Progenitor cell of endocrine pancreas (in vitro differentiated cells): ENCODE results near the gene IFNL3. TPM values are rescaled to one million over a fixed set of nuclear protein-coding genes. Genes with fewer than 3 reads are reported as not detected.
"Not testable (repeated sequence)": the region's sequence is repeated elsewhere in the genome, so short reads cannot be mapped to it uniquely, and the experiment has no call there.

Source experiments
- DNase-seq: peaks from one replicate; pipeline ENCODE4 v3.0.0; 2021; ENCODE audit warnings: low spot score; ENCODE audit not compliant: unreplicated experiment
- H3K27ac Mint-ChIP-seq: 2 replicates; pipeline ENCODE4 v1.8.0; 2021; ENCODE audit warnings: mild to moderate bottlenecking, moderate library complexity, mixed read lengths
- H3K27me3 Mint-ChIP-seq: 2 replicates; pipeline ENCODE4 v1.8.0; 2021; ENCODE audit warnings: mixed read lengths
- H3K36me3 Mint-ChIP-seq: 2 replicates; pipeline ENCODE4 v1.8.0; 2022; ENCODE audit warnings: mixed read lengths; ENCODE audit not compliant: insufficient read depth
- H3K4me1 Mint-ChIP-seq: 2 replicates; pipeline ENCODE4 v1.8.0; 2021; ENCODE audit warnings: low read depth, mixed read lengths
- H3K4me3 Mint-ChIP-seq: 2 replicates; pipeline ENCODE4 v1.8.0; 2021; ENCODE audit warnings: low read depth, mild to moderate bottlenecking, moderate library complexity, mixed read lengths
- H3K9me3 Mint-ChIP-seq: 2 replicates; pipeline ENCODE4 v1.8.0; 2021; ENCODE audit warnings: low read depth, mixed read lengths
- total RNA-seq: library from RNA; stranded (reverse); gene quantifications from 2 replicates; pipeline ENCODE4 v1.2.1, GENCODE V29; 2021
- TF ChIP-seq, protein P1 (sequence below): fragments of 200-600 bp; sonication (generic); IDR thresholded peaks from one replicate; pipeline ENCODE4 v1.5.0; 2021; ENCODE audit warnings: antibody characterized with exemption, mild to moderate bottlenecking; ENCODE audit not compliant: unreplicated experiment

IFNL3 gene
- total RNA-seq, 1 donor from 2014 or later, result not detected

- H3K27ac Mint-ChIP-seq, result no peak overlapping the region
- no peaks in the 10 kb centered on the region for H3K36me3 Mint-ChIP-seq
- DNase-seq, result no peak
- H3K4me3 Mint-ChIP-seq, result no peak overlapping the region
- H3K27me3 Mint-ChIP-seq, result peaks cover 56% of the 10 kb centered on the region
- no peaks in the 10 kb centered on the region for H3K4me1 Mint-ChIP-seq
- no peaks in the 10 kb centered on the region for H3K9me3 Mint-ChIP-seq
- TF ChIP-seq, protein P1, sequence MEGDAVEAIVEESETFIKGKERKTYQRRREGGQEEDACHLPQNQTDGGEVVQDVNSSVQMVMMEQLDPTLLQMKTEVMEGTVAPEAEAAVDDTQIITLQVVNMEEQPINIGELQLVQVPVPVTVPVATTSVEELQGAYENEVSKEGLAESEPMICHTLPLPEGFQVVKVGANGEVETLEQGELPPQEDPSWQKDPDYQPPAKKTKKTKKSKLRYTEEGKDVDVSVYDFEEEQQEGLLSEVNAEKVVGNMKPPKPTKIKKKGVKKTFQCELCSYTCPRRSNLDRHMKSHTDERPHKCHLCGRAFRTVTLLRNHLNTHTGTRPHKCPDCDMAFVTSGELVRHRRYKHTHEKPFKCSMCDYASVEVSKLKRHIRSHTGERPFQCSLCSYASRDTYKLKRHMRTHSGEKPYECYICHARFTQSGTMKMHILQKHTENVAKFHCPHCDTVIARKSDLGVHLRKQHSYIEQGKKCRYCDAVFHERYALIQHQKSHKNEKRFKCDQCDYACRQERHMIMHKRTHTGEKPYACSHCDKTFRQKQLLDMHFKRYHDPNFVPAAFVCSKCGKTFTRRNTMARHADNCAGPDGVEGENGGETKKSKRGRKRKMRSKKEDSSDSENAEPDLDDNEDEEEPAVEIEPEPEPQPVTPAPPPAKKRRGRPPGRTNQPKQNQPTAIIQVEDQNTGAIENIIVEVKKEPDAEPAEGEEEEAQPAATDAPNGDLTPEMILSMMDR, result no peak
Observed at GRCh38 chr19:39230096-39230764, 14.6 kb downstream of the IFNL3 start.

- no peak for DNase-seq
- Mint-ChIP-seq H3K4me1 (no peaks in the 10 kb centered on the region), H3K27me3 (peaks cover 60% of the 10 kb centered on the region), H3K27ac (no peak overlapping the region), H3K4me3 (no peak overlapping the region), H3K9me3 (no peaks in the 10 kb centered on the region), H3K36me3 (no peaks in the 10 kb centered on the region)
- TF ChIP-seq, protein P1, result no peak
Observed at GRCh38 chr19:39224910-39225309, 19.9 kb downstream of the IFNL3 start.

DNA sequence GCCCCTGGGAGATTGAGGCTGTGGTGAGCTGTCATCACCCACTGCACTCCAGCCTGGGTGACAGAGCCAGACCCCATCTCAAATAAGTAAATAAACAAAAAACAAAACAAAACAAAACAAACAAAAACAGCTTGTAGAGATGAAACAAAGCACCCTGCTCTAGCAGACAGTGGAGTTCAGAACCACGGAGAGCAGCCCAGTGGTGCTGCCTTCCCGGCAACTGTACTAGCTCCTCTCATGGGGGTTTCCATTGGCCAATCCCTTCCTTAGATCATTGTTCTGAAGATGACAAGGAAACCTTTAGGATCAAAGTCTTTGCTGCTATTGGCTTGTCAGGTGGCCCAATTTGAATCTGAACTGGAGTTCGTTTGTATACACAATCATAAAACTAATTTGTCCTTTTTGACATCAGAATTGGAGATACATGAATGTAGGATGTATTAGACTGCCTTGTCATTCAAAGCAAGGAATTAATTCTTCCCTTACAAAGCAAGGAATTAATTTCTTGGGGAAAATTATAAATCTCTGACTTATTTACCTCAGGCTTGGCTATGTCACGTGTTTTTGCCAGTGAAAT, 21.0 kb downstream of the IFNL3 start:
- Mint-ChIP-seq H3K27me3 (peaks cover 61% of the 10 kb centered on the region), H3K4me1 (no peaks in the 10 kb centered on the region), H3K36me3 (no peaks in the 10 kb centered on the region), H3K9me3 (no peaks in the 10 kb centered on the region), H3K4me3 (no peak overlapping the region), H3K27ac (no peak overlapping the region)
- no peak for DNase-seq
- TF ChIP-seq, protein P1, result no peak

- peaks cover 52% of the 10 kb centered on the region for H3K27me3 Mint-ChIP-seq
- DNase-seq, H3K27ac Mint-ChIP-seq, H3K4me3 Mint-ChIP-seq, H3K36me3 Mint-ChIP-seq, H3K4me1 Mint-ChIP-seq, H3K9me3 Mint-ChIP-seq: not testable (repeated sequence)
Observed at GRCh38 chr19:39219108-39219507, 25.7 kb downstream of the IFNL3 start.

- TF ChIP-seq, protein P1, result no peak
- H3K9me3 Mint-ChIP-seq, result peaks cover 5% of the 10 kb centered on the region
- DNase-seq, result no peak
- no peaks in the 10 kb centered on the region for H3K36me3 Mint-ChIP-seq
- peaks cover 48% of the 10 kb centered on the region for H3K27me3 Mint-ChIP-seq
- no peaks in the 10 kb centered on the region for H3K4me1 Mint-ChIP-seq
- H3K4me3 Mint-ChIP-seq, result no peak overlapping the region
- H3K27ac Mint-ChIP-seq, result no peak overlapping the region
Observed at GRCh38 chr19:39218230-39219007, 26.4 kb downstream of the IFNL3 start.
